Trophoblast cell (in vitro differentiated cells and primary cell): ENCODE measurements around the gene TBK1. TPM values are rescaled to one million over a fixed set of nuclear protein-coding genes. Genes with fewer than 3 reads are reported as not detected.

ENCODE experiments used
- DNase-seq, 2 donors: peaks; one replicate each; pipeline ENCODE4 v3.0.0-alpha.2; 2016
- H2AFZ ChIP-seq: 2 replicates; pipeline ENCODE4 v1.6.1; 2013; ENCODE audit warnings: low read length, moderate library complexity, mild to moderate bottlenecking; ENCODE audit not compliant: insufficient read depth, poor library complexity
- H2AK5ac ChIP-seq: 2 replicates; pipeline ENCODE4 v1.6.1; 2013; ENCODE audit warnings: mild to moderate bottlenecking, low read length
- H2BK120ac ChIP-seq: 2 replicates; pipeline ENCODE4 v1.6.1; 2013; ENCODE audit warnings: low read length, mild to moderate bottlenecking, moderate library complexity; ENCODE audit not compliant: insufficient read depth, poor library complexity
- H2BK12ac ChIP-seq: 2 replicates; pipeline ENCODE4 v1.6.1; 2013; ENCODE audit warnings: mild to moderate bottlenecking, low read length, moderate library complexity
- H2BK5ac ChIP-seq: 2 replicates; pipeline ENCODE4 v1.6.1; 2013; ENCODE audit warnings: low read length, low read depth, moderate library complexity, mild to moderate bottlenecking; ENCODE audit not compliant: poor library complexity
- H3K14ac ChIP-seq: 2 replicates; pipeline ENCODE4 v1.6.1; 2013; ENCODE audit warnings: mild to moderate bottlenecking, low read length
- H3K18ac ChIP-seq: 2 replicates; pipeline ENCODE4 v1.6.1; 2013; ENCODE audit warnings: mild to moderate bottlenecking, low read length
- H3K23ac ChIP-seq: 2 replicates; pipeline ENCODE4 v1.6.1; 2013; ENCODE audit warnings: low read length
- H3K27ac ChIP-seq: 2 replicates; pipeline ENCODE4 v1.5.1; 2013; ENCODE audit warnings: low read depth, mild to moderate bottlenecking, inconsistent platforms, low read length, moderate library complexity
- H3K27me3 ChIP-seq: 2 replicates; pipeline ENCODE4 v1.6.1; 2013; ENCODE audit warnings: inconsistent platforms, mild to moderate bottlenecking, low read length, moderate library complexity; ENCODE audit not compliant: insufficient read depth
- H3K36me3 ChIP-seq, 2 experiments: 1 replicate in 1 of 2; 2 replicates in 1 of 2; pipeline ENCODE4 v1.6.1; 2013; ENCODE audit warnings: low read length in 2 of 2, mild to moderate bottlenecking in 2 of 2, moderate library complexity in 1 of 2; ENCODE audit not compliant: insufficient read depth in 2 of 2, control insufficient read depth in 1 of 2
- H3K4ac ChIP-seq: 2 replicates; pipeline ENCODE4 v1.6.1; 2013; ENCODE audit warnings: low read depth, mild to moderate bottlenecking, low read length, moderate library complexity
- H3K4me1 ChIP-seq, 2 experiments: 1 replicate in 1 of 2; 2 replicates in 1 of 2; pipeline ENCODE4 v1.6.1; 2013; ENCODE audit warnings: low read length in 2 of 2, mild to moderate bottlenecking in 2 of 2, moderate library complexity in 1 of 2; ENCODE audit not compliant: insufficient read depth in 2 of 2, control insufficient read depth in 1 of 2
- H3K4me2 ChIP-seq: 2 replicates; pipeline ENCODE4 v1.6.1; 2013; ENCODE audit warnings: inconsistent platforms, mild to moderate bottlenecking, low read length, moderate library complexity
- H3K4me3 ChIP-seq: 2 replicates; pipeline ENCODE4 v1.5.1; 2013; ENCODE audit warnings: mild to moderate bottlenecking, low read depth, low read length, inconsistent platforms
- H3K79me1 ChIP-seq: one replicate; pipeline ENCODE4 v1.6.1; 2013; ENCODE audit warnings: low read length
- H3K79me2 ChIP-seq: 2 replicates; pipeline ENCODE4 v1.6.1; 2013; ENCODE audit warnings: low read length, mild to moderate bottlenecking; ENCODE audit not compliant: control insufficient read depth, insufficient read depth, poor library complexity
- H3K9ac ChIP-seq: 2 replicates; pipeline ENCODE4 v1.6.1; 2013; ENCODE audit warnings: mild to moderate bottlenecking, low read length
- H3K9me3 ChIP-seq: 2 replicates; pipeline ENCODE4 v1.6.1; 2013; ENCODE audit warnings: low read depth, mild to moderate bottlenecking, control low read depth, inconsistent platforms, low read length; ENCODE audit not compliant: insufficient read depth
- H4K12ac ChIP-seq: 2 replicates; pipeline ENCODE4 v1.6.1; 2013; ENCODE audit warnings: low read depth, mild to moderate bottlenecking, low read length, moderate library complexity
- H4K8ac ChIP-seq: 2 replicates; pipeline ENCODE4 v1.6.1; 2013; ENCODE audit warnings: low read depth, mild to moderate bottlenecking, low read length, moderate library complexity
- H4K91ac ChIP-seq: one replicate; pipeline ENCODE4 v1.6.1; 2013; ENCODE audit warnings: low read depth, mild to moderate bottlenecking, low read length, moderate library complexity
- WGBS: extraction: QIAGEN DNeasy Blood & Tissue Kit; methylation state at CpG from one replicate; pipeline ENCODE4 v1.1.7; 2013; ENCODE audit warnings: missing lambda C conversion rate; ENCODE audit not compliant: insufficient read length, insufficient coverage; ENCODE audit errors: extremely low coverage; 5-methylcytosine and 5-hydroxymethylcytosine counted together
- polyA plus RNA-seq: library from polyadenylated mRNA; stranded (reverse); fragments of 200-250 nt; gene quantifications from 2 replicates; pipeline ENCODE4 v1.2.3, GENCODE V29; 2013

TBK1 gene
- 35.2 and 36.1 TPM in 2 replicates for polyA plus RNA-seq

DNA sequence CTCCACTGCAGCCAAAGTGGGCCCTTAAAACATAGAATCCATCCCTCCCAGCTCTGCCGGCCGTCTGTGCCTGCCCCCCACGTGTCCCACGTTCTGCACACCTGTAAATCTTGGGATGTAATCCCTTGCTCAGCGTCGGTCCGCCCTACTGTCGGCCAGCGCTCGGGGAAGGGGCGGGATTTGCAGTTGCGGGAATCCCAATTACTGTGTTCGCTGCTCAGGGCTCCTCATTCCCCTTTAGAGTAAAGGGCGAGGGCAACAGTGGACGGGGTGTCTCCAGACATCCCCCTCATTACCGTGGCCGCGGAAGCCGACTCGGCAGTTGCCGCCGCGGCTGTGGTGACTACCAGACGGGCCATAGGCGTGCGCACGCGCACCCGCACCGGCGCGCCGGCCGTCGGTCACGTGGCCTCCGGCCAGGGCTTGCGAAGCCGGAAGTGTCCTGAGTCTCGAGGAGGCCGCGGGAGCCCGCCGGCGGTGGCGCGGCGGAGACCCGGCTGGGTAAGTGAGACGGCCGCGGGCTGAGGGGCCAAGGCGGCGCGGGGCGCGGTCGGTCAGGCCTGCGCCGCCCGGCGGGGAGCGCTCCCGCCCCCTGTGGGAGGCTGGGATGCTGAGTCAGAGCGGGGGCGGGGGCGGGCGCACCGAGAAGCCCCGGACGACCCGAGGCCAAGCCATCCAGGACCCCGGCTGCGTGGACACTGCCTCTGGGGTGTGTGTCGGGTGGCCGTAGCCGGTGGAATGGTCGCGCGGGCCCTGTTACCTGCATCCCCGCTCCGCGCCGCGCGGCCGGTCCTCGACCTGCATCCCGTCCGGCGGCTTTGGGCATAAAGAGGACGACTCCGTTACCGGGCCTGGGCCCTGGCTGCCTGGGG lies at the start of gene TBK1:
Gene TBK1 (plus strand): TSS at position 434 of the 872 bp plus-strand sequence. CDS start 3,751 bp downstream, outside the sequence.
- Histone ChIP-seq H2AFZ (peak within 1 kb of the TSS; percentile 99), H3K36me3 (peaks cover 2 to 6% of the 10 kb centered on the region in 2 experiments), H3K9me3 (no peaks in the 10 kb centered on the region), H3K79me2 (peaks cover 8% of the 10 kb centered on the region), H3K4ac (peak within 1 kb of the TSS; percentile 98), H4K12ac (peak within 1 kb of the TSS; percentile 96), H2BK120ac (peak within 1 kb of the TSS; percentile 95), H3K23ac (peak within 1 kb of the TSS; percentile 40), H4K91ac (peak within 1 kb of the TSS; percentile 97), H4K8ac (peak within 1 kb of the TSS; percentile 96), H3K27me3 (no peaks in the 10 kb centered on the region), H3K18ac (peak within 1 kb of the TSS; percentile 98), H3K4me1 (peaks cover 3% of the 10 kb centered on the region in 2 experiments), H3K27ac (peak within 1 kb of the TSS; percentile 94), H3K9ac (peak within 1 kb of the TSS; percentile 94), H2BK5ac (peak within 1 kb of the TSS; percentile 96), H2BK12ac (peak within 1 kb of the TSS; percentile 32), H3K79me1 (peaks cover 9% of the 10 kb centered on the region), H3K14ac (peak within 1 kb of the TSS; percentile 97), H2AK5ac (peak within 1 kb of the TSS; percentile 64), H3K4me3 (peak within 1 kb of the TSS; percentile 97), H3K4me2 (peak within 1 kb of the TSS; percentile 72)
- peak; percentile 90 for DNase-seq
- no CpG with 5 or more reads among the region's 94 CpGs for WGBS

DNA sequence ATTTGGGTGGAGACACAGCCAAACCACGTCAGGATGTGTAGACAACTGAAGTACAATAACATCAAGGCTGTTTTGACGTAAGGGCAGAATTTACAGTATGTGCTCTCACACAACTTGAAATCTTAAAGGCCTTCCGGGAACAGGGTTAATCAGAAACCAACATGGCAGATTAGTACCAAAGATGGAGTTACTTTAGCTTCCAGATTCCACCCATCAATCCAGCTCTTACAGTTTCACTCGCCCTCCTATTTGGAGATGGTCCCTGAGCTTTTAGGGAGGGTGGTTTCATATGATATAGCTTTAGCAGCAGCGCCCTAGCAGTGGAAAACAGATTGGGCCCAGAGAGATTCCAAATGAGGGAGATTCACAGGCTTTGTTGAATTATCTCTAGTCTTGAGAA lies 49.7 kb upstream of the TBK1 start:
- no peak overlapping the region for H2BK12ac ChIP-seq
- no peak overlapping the region for H2BK120ac ChIP-seq
- H3K79me1 ChIP-seq: peaks cover 13% of the 10 kb centered on the region
- no peak overlapping the region for H4K91ac ChIP-seq
- H4K12ac ChIP-seq: no peak overlapping the region
- no peak for DNase-seq
- no peak overlapping the region for H3K18ac ChIP-seq
- H3K4ac ChIP-seq: no peak overlapping the region
- H3K4me1 ChIP-seq: no peaks in the 10 kb centered on the region
- H3K27me3 ChIP-seq: no peaks in the 10 kb centered on the region
- no peak overlapping the region for H3K4me2 ChIP-seq
- whole genome bisulfite sequencing: no CpG with 5 or more reads among the region's 5 CpGs
- no peak overlapping the region for H2BK5ac ChIP-seq
- no peak overlapping the region for H3K4me3 ChIP-seq
- H2AK5ac ChIP-seq: no peak overlapping the region
- H3K14ac ChIP-seq: no peak overlapping the region
- no peak overlapping the region for H3K27ac ChIP-seq
- no peak overlapping the region for H2AFZ ChIP-seq
- H3K36me3 ChIP-seq: no peaks in the 10 kb centered on the region
- H3K23ac ChIP-seq: no peak overlapping the region
- H3K9ac ChIP-seq: no peak overlapping the region
- no peak overlapping the region for H4K8ac ChIP-seq
- H3K9me3 ChIP-seq: no peaks in the 10 kb centered on the region
- peaks cover 12% of the 10 kb centered on the region for H3K79me2 ChIP-seq

DNA sequence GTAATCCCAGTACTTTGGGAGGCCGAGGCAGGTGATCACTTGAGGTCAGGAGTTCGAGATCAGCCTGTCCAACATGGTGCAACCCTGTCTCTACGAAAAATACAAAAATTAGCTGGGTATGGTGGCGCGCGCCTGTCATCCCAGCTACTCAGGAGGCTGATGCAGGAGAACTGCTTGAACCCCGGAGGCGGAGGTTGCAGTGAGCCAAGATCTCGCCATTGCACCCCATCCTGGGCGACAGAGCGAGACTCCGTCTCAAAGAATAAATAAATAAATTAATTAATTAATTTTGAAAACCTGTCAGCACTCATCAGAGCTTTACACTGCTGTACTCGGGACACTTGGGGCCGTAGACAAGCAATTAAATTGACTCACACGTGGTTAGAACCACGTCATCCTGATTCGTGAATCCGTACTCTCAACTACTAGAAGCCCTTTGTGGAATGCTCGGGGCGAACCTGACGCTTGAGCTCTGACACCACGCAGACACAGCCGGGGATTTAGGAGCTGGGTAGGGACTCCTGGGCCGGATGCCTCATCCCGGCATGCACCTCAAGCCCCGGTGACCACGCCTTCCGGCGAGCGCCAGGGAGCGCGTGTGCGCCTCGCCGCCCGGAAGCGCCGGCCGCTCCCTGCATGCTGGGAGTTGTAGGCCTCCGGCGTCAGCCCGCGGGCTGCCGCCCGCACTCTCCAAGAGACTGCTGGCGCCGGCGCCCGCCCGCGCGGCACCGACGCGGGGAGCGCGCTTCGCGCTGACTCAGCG lies 48.0 kb upstream of the TBK1 start, which contains the start of gene XPOT:
Gene XPOT (plus strand): TSS at position 686 of the 763 bp plus-strand sequence. CDS start 5,644 bp downstream, outside the sequence.
- H3K4me2 ChIP-seq: peak within 1 kb of the TSS; percentile 85
- H3K23ac ChIP-seq: no peak within 1 kb of the TSS
- H4K91ac ChIP-seq: peak within 1 kb of the TSS; percentile 99
- no peaks in the 10 kb centered on the region for H3K9me3 ChIP-seq
- H3K27ac ChIP-seq: peak within 1 kb of the TSS; percentile 97
- H4K8ac ChIP-seq: peak within 1 kb of the TSS; percentile 94
- H3K79me1 ChIP-seq: peaks cover 13% of the 10 kb centered on the region
- H2AFZ ChIP-seq: peak within 1 kb of the TSS; percentile 91
- WGBS: no CpG with 5 or more reads among the region's 60 CpGs
- peak within 1 kb of the TSS; percentile 89 for H3K9ac ChIP-seq
- H3K4ac ChIP-seq: peak within 1 kb of the TSS; percentile 72
- H2BK12ac ChIP-seq: peak within 1 kb of the TSS; percentile 50
- DNase-seq: peak; percentile 99
- peak within 1 kb of the TSS; percentile 98 for H2BK5ac ChIP-seq
- H3K4me1 ChIP-seq: peaks cover 0 to 2% of the 10 kb centered on the region in 2 experiments
- peak within 1 kb of the TSS; percentile 49 for H2AK5ac ChIP-seq
- peak within 1 kb of the TSS; percentile 95 for H3K14ac ChIP-seq
- peak within 1 kb of the TSS; percentile 95 for H2BK120ac ChIP-seq
- peak within 1 kb of the TSS; percentile 91 for H4K12ac ChIP-seq
- no peaks in the 10 kb centered on the region for H3K27me3 ChIP-seq
- H3K18ac ChIP-seq: peak within 1 kb of the TSS; percentile 96
- H3K4me3 ChIP-seq: peak within 1 kb of the TSS; percentile 94
- no peaks in the 10 kb centered on the region for H3K36me3 ChIP-seq
- H3K79me2 ChIP-seq: peaks cover 15% of the 10 kb centered on the region
